ENCODE measurements around the gene TRIM62. TPM values are rescaled to one million over a fixed set of nuclear protein-coding genes. Genes with fewer than 3 reads are reported as not detected.

TRIM62 gene
- polyA plus RNA-seq, 4 donors: 2.4 to 3.6 (median 2.8) TPM

- 86 to 93% (median 89%) methylated on average over 4 of the region's 4 CpGs for WGBS, 3 donors
- H3K9me3 ChIP-seq (ENCODE audit: control insufficient read depth in 2 of 2, insufficient read depth in 1 of 2, low read depth in 1 of 2, low read length in 1 of 2): no peaks in the 10 kb centered on the region
- H3K36me3 ChIP-seq (ENCODE audit: control insufficient read depth in 3 of 3, insufficient read depth in 2 of 3, low read depth in 1 of 3, low read length in 3 of 3): peaks cover 2 to 28% (median 4%) of the 10 kb centered on the region in 3 donors
- no peak overlapping the region for H3K4me3 ChIP-seq (ENCODE audit: low read depth in 1 of 3, low read length in 3 of 3)
- FAIRE-seq: no peak
- H3K27ac ChIP-seq (ENCODE audit: low read depth in 1 of 3, low read length in 2 of 3): no peak overlapping the region
- no peak for DNase-seq
- H3K4me1 ChIP-seq (ENCODE audit: control insufficient read depth in 3 of 3, insufficient read depth in 2 of 3, low read depth in 1 of 3, low read length in 2 of 3): no peaks in the 10 kb centered on the region
- no peaks in the 10 kb centered on the region for H3K27me3 ChIP-seq (ENCODE audit: control insufficient read depth in 3 of 3, insufficient read depth in 3 of 3, low read length in 3 of 3)
These were observed 31.3 kb downstream of the TRIM62 start for GRCh38 chr1:33150522-33150921.

DNA sequence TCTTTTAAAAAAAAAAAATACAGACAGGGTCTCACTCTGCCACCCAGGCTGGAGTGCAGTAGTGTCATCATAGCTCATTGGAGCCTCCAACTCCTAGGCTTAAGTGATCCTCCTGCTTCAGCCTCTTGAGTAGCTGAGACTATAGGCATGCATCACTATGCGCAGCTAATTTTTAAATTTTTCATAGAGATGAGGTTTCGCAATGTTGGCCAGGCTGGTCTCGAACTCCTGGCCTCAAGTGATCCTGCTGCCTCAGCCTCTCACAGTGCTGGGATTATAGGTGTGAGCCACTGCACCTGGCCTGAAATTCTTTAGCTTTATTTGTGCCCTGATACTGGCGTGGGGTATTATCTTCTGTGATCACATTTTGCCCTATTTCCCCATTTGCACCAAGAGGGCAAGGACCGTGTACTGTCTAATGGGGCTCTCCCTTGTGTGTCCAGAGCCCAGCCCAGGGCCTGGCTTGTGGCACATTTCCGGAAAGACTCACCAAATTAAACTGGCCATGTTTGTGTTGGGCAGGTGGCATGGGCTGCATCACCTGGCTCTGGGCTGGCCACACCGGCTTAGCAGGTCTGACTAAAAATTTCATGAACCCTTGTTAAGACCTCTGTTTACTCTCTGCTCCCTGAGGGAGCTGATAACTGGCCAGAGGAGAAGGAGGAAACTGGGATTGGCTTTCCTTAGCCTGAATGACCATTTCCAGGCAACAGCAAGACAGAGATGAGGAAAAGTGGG is 32.2 kb downstream of the TRIM62 start:
- Histone ChIP-seq H3K4me3 (ENCODE audit: low read depth in 1 of 3, low read length in 3 of 3) (no peak overlapping the region), H3K27ac (ENCODE audit: low read depth in 1 of 3, low read length in 2 of 3) (no peak overlapping the region), H3K4me1 (ENCODE audit: control insufficient read depth in 3 of 3, insufficient read depth in 2 of 3, low read depth in 1 of 3, low read length in 2 of 3) (no peaks in the 10 kb centered on the region), H3K36me3 (ENCODE audit: control insufficient read depth in 3 of 3, insufficient read depth in 2 of 3, low read depth in 1 of 3, low read length in 3 of 3) (peaks cover 2 to 28% (median 4%) of the 10 kb centered on the region in 3 donors), H3K9me3 (ENCODE audit: control insufficient read depth in 2 of 2, insufficient read depth in 1 of 2, low read depth in 1 of 2, low read length in 1 of 2) (no peaks in the 10 kb centered on the region), H3K27me3 (ENCODE audit: control insufficient read depth in 3 of 3, insufficient read depth in 3 of 3, low read length in 3 of 3) (no peaks in the 10 kb centered on the region)
- DNase-seq (no peak), FAIRE-seq (no peak)
- WGBS, 3 donors: 76 to 91% (median 87%) methylated on average over 7 of the region's 7 CpGs

- WGBS, 3 donors: 87 to 88% (median 88%) methylated on average over 3 of the region's 3 CpGs
- Histone ChIP-seq H3K36me3 (ENCODE audit: control insufficient read depth in 3 of 3, insufficient read depth in 2 of 3, low read depth in 1 of 3, low read length in 3 of 3) (peaks cover 2 to 26% (median 4%) of the 10 kb centered on the region in 3 donors), H3K27me3 (ENCODE audit: control insufficient read depth in 3 of 3, insufficient read depth in 3 of 3, low read length in 3 of 3) (no peaks in the 10 kb centered on the region), H3K9me3 (ENCODE audit: control insufficient read depth in 2 of 2, insufficient read depth in 1 of 2, low read depth in 1 of 2, low read length in 1 of 2) (no peaks in the 10 kb centered on the region), H3K27ac (ENCODE audit: low read depth in 1 of 3, low read length in 2 of 3) (no peak overlapping the region), H3K4me3 (ENCODE audit: low read depth in 1 of 3, low read length in 3 of 3) (no peak overlapping the region), H3K4me1 (ENCODE audit: control insufficient read depth in 3 of 3, insufficient read depth in 2 of 3, low read depth in 1 of 3, low read length in 2 of 3) (no peaks in the 10 kb centered on the region)
- DNase-seq (no peak), FAIRE-seq (no peak)
These were observed 33.2 kb downstream of the TRIM62 start for GRCh38 chr1:33148615-33149014.

DNA sequence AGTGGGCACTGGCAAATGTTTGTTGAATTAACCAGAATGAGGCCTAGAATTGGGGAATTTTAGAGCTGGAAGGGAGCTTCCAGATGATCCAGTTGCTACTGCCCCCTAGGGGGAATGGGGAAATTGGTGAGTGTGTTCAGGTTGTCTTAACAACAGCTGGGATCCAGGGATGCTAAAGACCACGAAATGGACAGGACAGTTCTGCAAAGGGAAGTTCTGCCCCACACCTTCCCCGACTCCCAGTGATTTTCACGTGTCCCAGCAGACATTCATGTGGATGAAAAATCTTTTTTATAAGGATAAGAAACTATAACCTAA is 33.9 kb downstream of the TRIM62 start:
- peaks cover 2 to 26% (median 4%) of the 10 kb centered on the region in 3 donors for H3K36me3 ChIP-seq (ENCODE audit: control insufficient read depth in 3 of 3, insufficient read depth in 2 of 3, low read depth in 1 of 3, low read length in 3 of 3)
- H3K4me1 ChIP-seq (ENCODE audit: control insufficient read depth in 3 of 3, insufficient read depth in 2 of 3, low read depth in 1 of 3, low read length in 2 of 3): no peaks in the 10 kb centered on the region
- no peak overlapping the region for H3K27ac ChIP-seq (ENCODE audit: low read depth in 1 of 3, low read length in 2 of 3)
- no peak overlapping the region for H3K4me3 ChIP-seq (ENCODE audit: low read depth in 1 of 3, low read length in 3 of 3)
- H3K27me3 ChIP-seq (ENCODE audit: control insufficient read depth in 3 of 3, insufficient read depth in 3 of 3, low read length in 3 of 3): no peaks in the 10 kb centered on the region
- DNase-seq: no peak
- H3K9me3 ChIP-seq (ENCODE audit: control insufficient read depth in 2 of 2, insufficient read depth in 1 of 2, low read depth in 1 of 2, low read length in 1 of 2): no peaks in the 10 kb centered on the region
- 77 to 82% (median 79%) methylated on average over 3 of the region's 3 CpGs for WGBS, 3 donors
- no peak for FAIRE-seq

DNA sequence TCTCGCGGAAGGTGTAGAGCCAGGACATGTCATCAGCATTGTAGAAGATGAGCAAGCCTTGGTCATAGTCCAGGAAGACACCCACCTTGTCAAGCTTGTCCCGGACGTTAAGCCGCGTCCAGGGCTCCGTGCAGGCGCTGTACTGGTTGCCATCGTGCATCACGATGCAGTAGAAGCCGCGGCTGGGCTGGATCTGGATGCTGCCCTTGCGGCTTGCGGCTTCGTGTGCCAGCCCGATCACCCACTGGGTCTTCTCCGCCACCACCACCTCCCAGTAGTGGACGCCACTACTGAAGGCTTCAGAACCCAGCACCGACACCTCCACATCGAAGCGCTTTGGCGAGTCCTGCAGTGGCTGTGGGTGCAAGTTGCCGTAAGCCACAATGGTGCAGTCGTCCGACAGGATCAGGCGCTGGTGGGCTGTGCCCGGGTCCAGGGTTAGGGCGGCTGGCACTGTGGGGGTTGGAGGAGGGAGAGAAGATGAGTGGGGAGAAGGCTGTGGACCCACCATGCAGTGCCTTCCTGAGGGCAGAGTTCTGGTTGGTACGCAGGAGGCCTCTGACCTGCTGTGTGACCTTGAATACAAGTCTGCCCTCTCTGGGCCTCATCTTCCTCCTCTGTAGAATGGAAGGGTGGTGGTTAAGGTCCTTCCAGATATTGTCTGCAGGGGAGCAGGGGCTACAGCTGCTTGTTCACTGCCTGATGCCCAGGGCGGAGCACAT is 34.4 kb downstream of the TRIM62 start:
- Histone ChIP-seq H3K4me1 (ENCODE audit: control insufficient read depth in 3 of 3, insufficient read depth in 2 of 3, low read depth in 1 of 3, low read length in 2 of 3) (no peaks in the 10 kb centered on the region), H3K9me3 (ENCODE audit: control insufficient read depth in 2 of 2, insufficient read depth in 1 of 2, low read depth in 1 of 2, low read length in 1 of 2) (no peaks in the 10 kb centered on the region), H3K4me3 (ENCODE audit: low read depth in 1 of 3, low read length in 3 of 3) (no peak overlapping the region), H3K27ac (ENCODE audit: low read depth in 1 of 3, low read length in 2 of 3) (no peak overlapping the region), H3K27me3 (ENCODE audit: control insufficient read depth in 3 of 3, insufficient read depth in 3 of 3, low read length in 3 of 3) (no peaks in the 10 kb centered on the region), H3K36me3 (ENCODE audit: control insufficient read depth in 3 of 3, insufficient read depth in 2 of 3, low read depth in 1 of 3, low read length in 3 of 3) (peaks cover 2 to 26% (median 4%) of the 10 kb centered on the region in 3 donors)
- 97 to 98% (median 97%) methylated on average over 30 of the region's 30 CpGs for WGBS, 3 donors
- DNase-seq (no peak), FAIRE-seq (no peak)

GRCh38 chr1:33146003-33146402 is 35.8 kb downstream of the TRIM62 start:
- Histone ChIP-seq H3K4me1 (ENCODE audit: control insufficient read depth in 3 of 3, insufficient read depth in 2 of 3, low read depth in 1 of 3, low read length in 2 of 3) (no peaks in the 10 kb centered on the region), H3K36me3 (ENCODE audit: control insufficient read depth in 3 of 3, insufficient read depth in 2 of 3, low read depth in 1 of 3, low read length in 3 of 3) (peaks cover 2 to 22% (median 4%) of the 10 kb centered on the region in 3 donors), H3K4me3 (ENCODE audit: low read depth in 1 of 3, low read length in 3 of 3) (no peak overlapping the region), H3K27me3 (ENCODE audit: control insufficient read depth in 3 of 3, insufficient read depth in 3 of 3, low read length in 3 of 3) (no peaks in the 10 kb centered on the region), H3K9me3 (ENCODE audit: control insufficient read depth in 2 of 2, insufficient read depth in 1 of 2, low read depth in 1 of 2, low read length in 1 of 2) (no peaks in the 10 kb centered on the region), H3K27ac (ENCODE audit: low read depth in 1 of 3, low read length in 2 of 3) (no peak overlapping the region)
- WGBS, 3 donors: 84 to 100% (median 94%) methylated on average over 3 of the region's 3 CpGs
- FAIRE-seq (no peak), DNase-seq (no peak)

- Histone ChIP-seq H3K27ac (ENCODE audit: low read depth in 1 of 3, low read length in 2 of 3) (no peak overlapping the region), H3K27me3 (ENCODE audit: control insufficient read depth in 3 of 3, insufficient read depth in 3 of 3, low read length in 3 of 3) (no peaks in the 10 kb centered on the region), H3K9me3 (ENCODE audit: control insufficient read depth in 2 of 2, insufficient read depth in 1 of 2, low read depth in 1 of 2, low read length in 1 of 2) (no peaks in the 10 kb centered on the region), H3K4me3 (ENCODE audit: low read depth in 1 of 3, low read length in 3 of 3) (no peak overlapping the region), H3K4me1 (ENCODE audit: control insufficient read depth in 3 of 3, insufficient read depth in 2 of 3, low read depth in 1 of 3, low read length in 2 of 3) (no peaks in the 10 kb centered on the region), H3K36me3 (ENCODE audit: control insufficient read depth in 3 of 3, insufficient read depth in 2 of 3, low read depth in 1 of 3, low read length in 3 of 3) (peaks cover 2 to 22% (median 4%) of the 10 kb centered on the region in 3 donors)
- no peak for DNase-seq
- FAIRE-seq: no peak
- 83 to 91% (median 89%) methylated on average over 2 of the region's 2 CpGs for WGBS, 3 donors
These were observed 38.1 kb downstream of the TRIM62 start for GRCh38 chr1:33143698-33144097.

DNA sequence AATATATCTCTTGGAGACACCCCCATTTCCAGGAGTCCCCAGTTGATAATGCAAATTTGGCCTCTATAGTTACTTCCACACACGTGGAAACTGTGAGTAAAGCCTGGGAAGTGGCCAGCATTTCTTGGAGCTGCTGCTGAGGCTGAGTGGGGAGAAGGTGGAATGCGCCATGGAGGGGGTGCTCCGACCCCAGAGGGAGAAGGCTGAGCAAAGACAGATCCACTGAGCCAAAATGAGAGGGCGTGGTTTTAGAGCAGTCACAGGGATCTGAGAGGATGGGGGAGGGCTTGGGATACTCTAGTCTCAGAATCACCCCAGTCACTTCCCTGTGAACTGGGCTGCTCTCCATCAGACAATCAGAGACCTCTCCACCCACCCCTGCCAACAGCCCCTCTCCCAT is 38.7 kb downstream of the TRIM62 start:
- FAIRE-seq (no peak), DNase-seq (no peak)
- no peak overlapping the region for H3K27ac ChIP-seq (ENCODE audit: low read depth in 1 of 3, low read length in 2 of 3)
- H3K4me3 ChIP-seq (ENCODE audit: low read depth in 1 of 3, low read length in 3 of 3): no peak overlapping the region
- no peaks in the 10 kb centered on the region for H3K4me1 ChIP-seq (ENCODE audit: control insufficient read depth in 3 of 3, insufficient read depth in 2 of 3, low read depth in 1 of 3, low read length in 2 of 3)
- no peaks in the 10 kb centered on the region for H3K27me3 ChIP-seq (ENCODE audit: control insufficient read depth in 3 of 3, insufficient read depth in 3 of 3, low read length in 3 of 3)
- H3K9me3 ChIP-seq (ENCODE audit: control insufficient read depth in 2 of 2, insufficient read depth in 1 of 2, low read depth in 1 of 2, low read length in 1 of 2): no peaks in the 10 kb centered on the region
- WGBS, 3 donors: 54 to 72% (median 72%) methylated on average over 4 of the region's 4 CpGs
- peaks cover 2 to 22% (median 4%) of the 10 kb centered on the region in 3 donors for H3K36me3 ChIP-seq (ENCODE audit: control insufficient read depth in 3 of 3, insufficient read depth in 2 of 3, low read depth in 1 of 3, low read length in 3 of 3)
